ENCODE data around the gene STIMATE. TPM values are rescaled to one million over a fixed set of nuclear protein-coding genes. Genes with fewer than 3 reads are reported as not detected.

Gene STIMATE
- total and polyA plus RNA-seq, 4 donors = 17.7 to 38.6 (median 31.6) TPM

DNA sequence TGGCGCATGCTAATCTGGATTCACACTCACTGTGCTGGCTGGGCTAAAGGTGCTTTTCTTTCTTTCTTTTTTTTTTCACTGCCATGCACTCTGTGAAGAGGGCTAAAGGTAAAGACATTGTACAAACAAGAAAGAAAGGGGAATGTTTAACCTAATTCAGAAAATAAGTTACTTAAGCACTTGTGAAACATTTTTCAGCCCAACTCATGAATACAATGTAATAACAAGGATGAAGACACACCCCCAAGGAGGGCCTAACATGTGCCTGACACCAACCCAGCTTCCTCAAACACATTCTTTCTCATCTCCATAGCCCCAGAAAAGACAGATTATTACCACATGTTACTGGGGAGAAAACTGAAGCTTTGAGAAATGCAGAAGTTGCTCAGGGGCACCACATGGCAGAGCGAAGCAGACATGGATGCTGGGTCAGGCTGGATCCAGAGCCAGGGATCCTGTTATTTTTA is 5.7 kb downstream of the STIMATE start:
- no peaks in the 10 kb centered on the region for H3K36me3 ChIP-seq (ENCODE audit: control insufficient read depth in 1 of 2, insufficient read depth in 2 of 2, low read length in 1 of 2)
- H3K4me3 ChIP-seq (ENCODE audit: low read length in 2 of 2) = no peak overlapping the region
- whole genome bisulfite sequencing, 2 donors = 4 to 6% methylated on average over 2 of the region's 2 CpGs
- H3K27ac ChIP-seq (ENCODE audit: low read depth in 1 of 2, low read length in 2 of 2) = peak overlapping the region; percentile 60 to 91
- DNase-seq (peak in 1 of 2 donors; percentile 57), ATAC-seq (ENCODE audit: low FRiP score) (peak; percentile 27)
- H3K4me1 ChIP-seq (ENCODE audit: control insufficient read depth in 1 of 2, insufficient read depth in 2 of 2, low read length in 2 of 2) = peaks cover 4 to 26% of the 10 kb centered on the region in 2 donors
- intact Hi-C loops (cut with DNase I) = loop anchor here (2.0 to 5.0 kb wide), 2 partner anchors 47 to 59 kb away; partner anchors contain the start of gene ITIH4 (in 2 of the 2)
- H3K9me3 ChIP-seq (ENCODE audit: control insufficient read depth, low read length) = no peaks in the 10 kb centered on the region
- no peaks in the 10 kb centered on the region for H3K27me3 ChIP-seq (ENCODE audit: control insufficient read depth in 1 of 2, insufficient read depth in 2 of 2, low read length in 1 of 2)

DNA sequence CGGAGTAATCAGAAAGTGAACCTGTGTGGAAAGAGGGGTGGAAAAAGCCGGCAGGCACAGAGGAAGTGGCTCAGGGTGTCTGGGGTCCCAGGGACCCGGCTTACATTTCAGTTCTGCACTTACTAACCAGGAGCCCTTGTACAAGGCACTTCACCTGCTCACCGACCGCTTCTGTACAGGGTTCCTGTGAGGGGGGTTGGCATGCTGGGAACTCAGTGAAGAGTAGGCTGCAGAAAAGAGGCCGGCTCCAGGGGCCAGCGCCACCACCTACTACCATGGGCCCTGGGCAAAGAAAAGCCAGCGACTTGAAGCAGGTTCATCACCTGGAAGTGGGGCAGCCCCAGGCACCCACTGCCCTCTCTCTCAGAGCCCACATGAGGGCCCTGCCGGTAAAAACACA is 6.2 kb downstream of the STIMATE start:
- ATAC-seq (ENCODE audit: low FRiP score) = no peak
- H3K4me3 ChIP-seq (ENCODE audit: low read length in 2 of 2) = no peak overlapping the region
- peaks cover 4 to 26% of the 10 kb centered on the region in 2 donors for H3K4me1 ChIP-seq (ENCODE audit: control insufficient read depth in 1 of 2, insufficient read depth in 2 of 2, low read length in 2 of 2)
- no peak for DNase-seq
- intact Hi-C loops (cut with DNase I) = loop anchor here (5.0 kb wide), 1 partner anchor 59 kb away; the partner anchor contains the start of gene ITIH4 (in 2 of the 2)
- peak overlapping the region; percentile 60 to 91 for H3K27ac ChIP-seq (ENCODE audit: low read depth in 1 of 2, low read length in 2 of 2)
- H3K27me3 ChIP-seq (ENCODE audit: control insufficient read depth in 1 of 2, insufficient read depth in 2 of 2, low read length in 1 of 2) = no peaks in the 10 kb centered on the region
- H3K36me3 ChIP-seq (ENCODE audit: control insufficient read depth in 1 of 2, insufficient read depth in 2 of 2, low read length in 1 of 2) = no peaks in the 10 kb centered on the region
- WGBS, 2 donors = 37 to 40% methylated on average over 9 of the region's 9 CpGs
- no peaks in the 10 kb centered on the region for H3K9me3 ChIP-seq (ENCODE audit: control insufficient read depth, low read length)

DNA sequence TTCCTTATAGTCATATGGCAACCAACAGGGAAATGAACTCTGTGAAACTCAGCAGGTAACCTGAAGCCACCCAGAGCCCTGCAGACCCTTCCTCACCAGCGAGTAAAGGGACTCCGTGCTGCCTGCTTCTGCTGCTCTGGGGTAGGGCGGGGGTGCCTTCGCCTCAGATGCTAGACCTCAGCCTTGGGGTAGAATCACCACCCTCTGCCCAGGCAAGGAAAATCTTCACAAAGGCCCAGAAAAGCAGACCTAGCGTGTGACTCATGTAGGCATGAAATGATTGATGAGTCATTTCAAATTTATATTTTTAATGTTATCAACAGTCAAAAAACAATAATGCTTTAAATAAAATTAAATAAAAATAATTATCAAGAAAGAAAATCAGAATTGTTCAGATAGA is 6.6 kb downstream of the STIMATE start:
- DNase-seq (no peak), ATAC-seq (ENCODE audit: low FRiP score) (no peak)
- H3K4me3 ChIP-seq (ENCODE audit: low read length in 2 of 2) = no peak overlapping the region
- H3K27ac ChIP-seq (ENCODE audit: low read depth in 1 of 2, low read length in 2 of 2) = peak overlapping the region; percentile 91
- no peaks in the 10 kb centered on the region for H3K27me3 ChIP-seq (ENCODE audit: control insufficient read depth in 1 of 2, insufficient read depth in 2 of 2, low read length in 1 of 2)
- intact Hi-C loops (cut with DNase I) = loop anchor here (5.0 kb wide), 1 partner anchor 58 kb away; the partner anchor contains the start of gene ITIH4 (in 2 of the 2)
- WGBS, 2 donors = 56 to 68% methylated on average over 5 of the region's 5 CpGs
- peaks cover 4 to 26% of the 10 kb centered on the region in 2 donors for H3K4me1 ChIP-seq (ENCODE audit: control insufficient read depth in 1 of 2, insufficient read depth in 2 of 2, low read length in 2 of 2)
- H3K9me3 ChIP-seq (ENCODE audit: control insufficient read depth, low read length) = no peaks in the 10 kb centered on the region
- no peaks in the 10 kb centered on the region for H3K36me3 ChIP-seq (ENCODE audit: control insufficient read depth in 1 of 2, insufficient read depth in 2 of 2, low read length in 1 of 2)

DNA sequence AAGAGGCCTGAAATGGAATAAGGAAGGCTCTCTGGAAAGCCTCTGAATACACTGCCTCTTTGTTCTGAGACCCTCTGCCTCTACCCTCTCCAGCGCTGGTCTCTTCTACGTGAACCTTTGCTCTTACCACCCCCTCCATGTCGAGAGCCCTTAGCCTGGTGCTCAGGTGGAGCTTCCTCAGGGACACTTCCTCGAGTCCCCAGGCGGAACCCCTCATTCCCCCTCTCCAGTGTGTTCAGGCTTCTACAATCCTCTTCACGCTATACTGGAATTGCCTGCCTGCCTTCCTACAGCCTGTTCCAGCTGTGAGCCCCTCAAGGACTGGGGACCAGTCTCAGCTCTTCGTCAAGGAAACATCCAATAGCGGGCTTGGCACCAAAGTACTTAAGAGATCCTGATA is 7.4 kb downstream of the STIMATE start:
- Histone ChIP-seq H3K36me3 (ENCODE audit: control insufficient read depth in 1 of 2, insufficient read depth in 2 of 2, low read length in 1 of 2) (peaks cover 2 to 3% of the 10 kb centered on the region in 2 donors), H3K27ac (ENCODE audit: low read depth in 1 of 2, low read length in 2 of 2) (peak overlapping the region in 1 of 2 donors; percentile 41), H3K27me3 (ENCODE audit: control insufficient read depth in 1 of 2, insufficient read depth in 2 of 2, low read length in 1 of 2) (no peaks in the 10 kb centered on the region), H3K4me1 (ENCODE audit: control insufficient read depth in 1 of 2, insufficient read depth in 2 of 2, low read length in 2 of 2) (peaks cover 4 to 23% of the 10 kb centered on the region in 2 donors), H3K9me3 (ENCODE audit: control insufficient read depth, low read length) (no peaks in the 10 kb centered on the region), H3K4me3 (ENCODE audit: low read length in 2 of 2) (no peak overlapping the region)
- no peak for ATAC-seq (ENCODE audit: low FRiP score)
- no peak for DNase-seq
- intact Hi-C loops (cut with DNase I) = loop anchor here (5.0 kb wide), 1 partner anchor 58 kb away; the partner anchor contains the start of gene ITIH4 (in 2 of the 2)
- 90 to 91% methylated on average over 8 of the region's 8 CpGs for WGBS, 2 donors

DNA sequence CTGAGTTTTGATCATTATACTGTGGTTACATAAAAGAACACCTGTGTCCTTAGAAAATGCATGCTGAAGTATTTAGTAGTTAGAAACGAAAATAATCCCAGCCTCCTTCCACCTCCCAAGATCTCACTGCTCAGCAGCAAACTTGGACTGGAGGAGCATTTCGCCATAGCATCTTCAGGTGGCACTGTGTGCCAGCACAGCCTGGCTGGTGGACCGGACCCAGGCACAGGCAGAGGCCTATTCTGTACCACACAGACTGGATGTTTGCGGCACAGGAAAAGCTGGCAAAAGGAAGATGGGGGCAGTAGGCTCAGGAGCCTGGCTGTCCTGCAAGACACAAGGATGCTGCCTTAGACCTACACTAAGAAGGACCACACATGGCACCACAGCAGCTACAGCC is 10.2 kb downstream of the STIMATE start:
- no peak overlapping the region for H3K4me3 ChIP-seq (ENCODE audit: low read length in 2 of 2)
- no peaks in the 10 kb centered on the region for H3K27me3 ChIP-seq (ENCODE audit: control insufficient read depth in 1 of 2, insufficient read depth in 2 of 2, low read length in 1 of 2)
- peaks cover 2 to 3% of the 10 kb centered on the region in 2 donors for H3K36me3 ChIP-seq (ENCODE audit: control insufficient read depth in 1 of 2, insufficient read depth in 2 of 2, low read length in 1 of 2)
- peaks cover 2 to 15% of the 10 kb centered on the region in 2 donors for H3K4me1 ChIP-seq (ENCODE audit: control insufficient read depth in 1 of 2, insufficient read depth in 2 of 2, low read length in 2 of 2)
- no peaks in the 10 kb centered on the region for H3K9me3 ChIP-seq (ENCODE audit: control insufficient read depth, low read length)
- no peak overlapping the region for H3K27ac ChIP-seq (ENCODE audit: low read depth in 1 of 2, low read length in 2 of 2)
- 46 to 53% methylated on average over 4 of the region's 4 CpGs for WGBS, 2 donors
- ATAC-seq (ENCODE audit: low FRiP score) = no peak
- intact Hi-C loops (cut with DNase I) = no loop called here
- DNase-seq = no peak

DNA sequence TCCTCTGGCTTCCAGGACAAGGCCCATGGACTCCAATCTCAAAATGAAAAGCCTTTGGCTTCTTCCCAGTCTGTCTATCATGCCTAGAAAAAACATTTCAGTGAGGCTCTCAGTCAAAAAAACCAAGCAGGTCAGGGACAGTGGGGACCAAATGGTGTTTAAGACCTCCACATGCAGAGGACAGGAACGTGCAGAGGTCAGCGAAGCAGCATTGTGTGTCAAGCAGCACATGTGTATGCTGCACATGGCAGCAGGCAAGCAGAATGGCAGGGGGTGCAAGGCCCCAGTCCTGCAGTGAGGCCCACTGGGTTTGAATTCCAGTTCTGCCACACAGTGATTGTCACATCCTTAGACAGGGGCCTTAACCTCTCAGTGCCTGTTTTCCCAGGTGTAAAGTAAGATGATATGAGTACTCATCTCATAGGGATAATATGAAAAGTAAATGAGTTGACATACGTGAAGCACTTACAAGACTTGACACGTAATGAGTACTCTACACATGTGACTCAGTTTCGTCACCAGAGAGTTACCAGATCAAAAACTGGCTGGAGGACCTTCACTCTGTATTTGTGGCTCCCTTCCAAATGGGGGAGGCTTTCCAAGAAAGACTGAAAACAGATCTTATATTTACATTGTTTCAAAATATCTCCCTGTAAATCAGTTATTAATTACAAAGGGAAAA is 11.2 kb downstream of the STIMATE start:
- Histone ChIP-seq H3K36me3 (ENCODE audit: control insufficient read depth in 1 of 2, insufficient read depth in 2 of 2, low read length in 1 of 2) (peaks cover 3% of the 10 kb centered on the region in 2 donors), H3K27me3 (ENCODE audit: control insufficient read depth in 1 of 2, insufficient read depth in 2 of 2, low read length in 1 of 2) (no peaks in the 10 kb centered on the region), H3K4me1 (ENCODE audit: control insufficient read depth in 1 of 2, insufficient read depth in 2 of 2, low read length in 2 of 2) (peaks cover 2 to 7% of the 10 kb centered on the region in 2 donors), H3K9me3 (ENCODE audit: control insufficient read depth, low read length) (no peaks in the 10 kb centered on the region), H3K27ac (ENCODE audit: low read depth in 1 of 2, low read length in 2 of 2) (peak overlapping the region in 1 of 2 donors; percentile 10), H3K4me3 (ENCODE audit: low read length in 2 of 2) (no peak overlapping the region)
- DNase-seq (no peak), ATAC-seq (ENCODE audit: low FRiP score) (no peak)
- intact Hi-C loops (cut with DNase I) = no loop called here
- 39 to 53% methylated on average over 5 of the region's 5 CpGs for WGBS, 2 donors

DNA sequence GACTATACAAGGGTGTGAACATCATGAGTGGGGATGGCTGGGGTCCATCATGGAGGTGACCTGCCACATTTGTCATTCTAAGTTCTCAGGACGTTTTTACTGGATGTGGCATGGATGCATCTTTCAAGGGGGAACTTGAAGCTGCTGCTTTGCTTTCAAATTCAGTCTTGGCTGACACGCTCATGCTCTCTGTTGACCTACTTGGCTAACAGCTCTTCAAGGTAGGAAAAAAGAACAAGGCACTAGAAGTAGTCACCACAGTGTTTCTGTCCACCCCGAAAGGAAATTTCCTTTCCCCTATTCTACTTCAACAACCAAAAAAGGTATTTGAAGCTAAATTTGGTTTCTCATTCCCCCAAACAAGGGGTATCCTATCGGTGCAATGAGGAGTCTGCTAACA is 15.0 kb downstream of the STIMATE start:
- Histone ChIP-seq H3K36me3 (ENCODE audit: control insufficient read depth in 1 of 2, insufficient read depth in 2 of 2, low read length in 1 of 2) (peaks cover 3% of the 10 kb centered on the region in 2 donors), H3K4me3 (ENCODE audit: low read length in 2 of 2) (no peak overlapping the region), H3K9me3 (ENCODE audit: control insufficient read depth, low read length) (no peaks in the 10 kb centered on the region), H3K4me1 (ENCODE audit: control insufficient read depth in 1 of 2, insufficient read depth in 2 of 2, low read length in 2 of 2) (no peaks in the 10 kb centered on the region), H3K27ac (ENCODE audit: low read depth in 1 of 2, low read length in 2 of 2) (no peak overlapping the region), H3K27me3 (ENCODE audit: control insufficient read depth in 1 of 2, insufficient read depth in 2 of 2, low read length in 1 of 2) (no peaks in the 10 kb centered on the region)
- intact Hi-C loops (cut with DNase I) = no loop called here
- DNase-seq (no peak), ATAC-seq (ENCODE audit: low FRiP score) (no peak)
- WGBS, 2 donors = 75 to 76% methylated on average over 4 of the region's 4 CpGs

GRCh38 chr3:52881871-52882270 is 15.5 kb downstream of the STIMATE start:
- 55 to 62% methylated on average over 4 of the region's 4 CpGs for WGBS, 2 donors
- intact Hi-C loops (cut with DNase I) = no loop called here
- Histone ChIP-seq H3K27me3 (ENCODE audit: control insufficient read depth in 1 of 2, insufficient read depth in 2 of 2, low read length in 1 of 2) (no peaks in the 10 kb centered on the region), H3K4me1 (ENCODE audit: control insufficient read depth in 1 of 2, insufficient read depth in 2 of 2, low read length in 2 of 2) (no peaks in the 10 kb centered on the region), H3K27ac (ENCODE audit: low read depth in 1 of 2, low read length in 2 of 2) (no peak overlapping the region), H3K36me3 (ENCODE audit: control insufficient read depth in 1 of 2, insufficient read depth in 2 of 2, low read length in 1 of 2) (peaks cover 3% of the 10 kb centered on the region in 2 donors), H3K9me3 (ENCODE audit: control insufficient read depth, low read length) (no peaks in the 10 kb centered on the region), H3K4me3 (ENCODE audit: low read length in 2 of 2) (no peak overlapping the region)
- DNase-seq (no peak), ATAC-seq (ENCODE audit: low FRiP score) (no peak)

DNA sequence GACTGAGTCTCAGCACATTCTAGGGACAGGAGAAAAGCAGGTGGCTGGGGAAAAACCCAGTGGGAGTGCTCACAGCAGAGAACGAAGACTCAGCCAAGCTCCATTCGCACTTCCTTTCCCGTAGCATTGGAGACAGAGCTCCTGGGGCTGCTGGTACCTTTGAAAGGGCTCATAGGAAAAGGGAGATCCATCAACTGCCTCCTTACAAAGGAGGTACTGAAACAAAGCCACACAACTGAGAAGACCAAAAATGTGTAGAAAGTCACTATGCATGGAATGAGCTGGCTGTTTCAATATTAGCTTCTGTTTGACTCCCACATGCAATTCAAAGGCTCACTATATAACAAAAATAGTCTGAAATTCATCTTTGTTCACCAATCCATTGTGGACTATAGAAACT is 16.9 kb downstream of the STIMATE start:
- Histone ChIP-seq H3K36me3 (ENCODE audit: control insufficient read depth in 1 of 2, insufficient read depth in 2 of 2, low read length in 1 of 2) (peaks cover 2% of the 10 kb centered on the region in 2 donors), H3K27me3 (ENCODE audit: control insufficient read depth in 1 of 2, insufficient read depth in 2 of 2, low read length in 1 of 2) (no peaks in the 10 kb centered on the region), H3K4me3 (ENCODE audit: low read length in 2 of 2) (no peak overlapping the region), H3K4me1 (ENCODE audit: control insufficient read depth in 1 of 2, insufficient read depth in 2 of 2, low read length in 2 of 2) (no peaks in the 10 kb centered on the region), H3K9me3 (ENCODE audit: control insufficient read depth, low read length) (no peaks in the 10 kb centered on the region), H3K27ac (ENCODE audit: low read depth in 1 of 2, low read length in 2 of 2) (no peak overlapping the region)
- WGBS, 2 donors = 85 to 86% methylated on average over 3 of the region's 3 CpGs
- no peak for ATAC-seq (ENCODE audit: low FRiP score)
- intact Hi-C loops (cut with DNase I) = no loop called here
- DNase-seq = no peak

All from aorta (tissue), 5 donors.